K562 (cell line): ENCODE data around the gene SEPTIN8. TPM values are rescaled to one million over a fixed set of nuclear protein-coding genes. Genes with fewer than 3 reads are reported as not detected.

Experiments used
- CHD2 ChIP-seq: IDR thresholded peaks from 2 replicates; pipeline ENCODE4 v1.6.1; 2011; ENCODE audit warnings: low read depth, low read length
- KLF13 ChIP-seq: fragments of 450-650 bp; IDR thresholded peaks from 2 replicates; pipeline ENCODE4 v1.6.1; 2016; ENCODE audit warnings: missing genetic modification characterization, low read depth, mild to moderate bottlenecking, missing compliant biosample characterization, moderate library complexity, borderline replicate concordance
- MEF2D ChIP-seq: conservative IDR thresholded peaks from 2 replicates; pipeline ENCODE4 v1.6.1; 2016; ENCODE audit warnings: low read depth, missing genetic modification characterization, missing compliant biosample characterization
- SMC3 ChIP-seq: conservative IDR thresholded peaks from 2 replicates; pipeline ENCODE4 v1.6.1; 2011; ENCODE audit warnings: low read depth, low read length, improper control_type of control experiment; ENCODE audit not compliant: insufficient read depth
- SUPT5H ChIP-seq: fragments of 450-650 bp; IDR thresholded peaks from 2 replicates; pipeline ENCODE4 v1.6.1; 2016
- U2AF1 ChIP-seq: fragments of 200-400 bp; formaldehyde crosslinking; optimal IDR thresholded peaks from 2 replicates; pipeline ENCODE3; 2017; ENCODE audit warnings: mild to moderate bottlenecking, low read depth, low read length, moderate library complexity
- ZBTB17 ChIP-seq: fragments of 450-650 bp; formaldehyde crosslinking; IDR thresholded peaks from 2 replicates; pipeline ENCODE4 v1.4.0; 2020; ENCODE audit warnings: mild to moderate bottlenecking
- ZNF316 ChIP-seq: fragments of 450-650 bp; IDR thresholded peaks from 2 replicates; pipeline ENCODE4 v1.6.1; 2016
- ZNF324 ChIP-seq: fragments of 250-450 bp; sonication (Bioruptor Pico); IDR thresholded peaks from 2 replicates; pipeline ENCODE4 v1.4.0; 2020; ENCODE audit warnings: mild to moderate bottlenecking
- polyA plus RNA-seq, 8 experiments: library from polyadenylated mRNA; depleted of rRNA in 4 of 8; stranded (reverse) in 5 of 8; unstranded in 3 of 8; fragments of >200 nt; fragmentation: Nextera tagmentation in 2 of 8; fragmentation: Illumina TruSeq in 1 of 8; extraction: Ambion mirVana in 2 of 8; extraction: Trizol in 1 of 8; gene quantifications; 2 replicates each; pipeline versions ENCODE4 v1.2.1 to v1.2.3, GENCODE V29; 2011 to 2014; ENCODE audit warnings: inconsistent platforms in 1 of 8, missing spikeins in 1 of 8
- total RNA-seq, 7 experiments: library from RNA; depleted of rRNA in 6 of 7; stranded (reverse); fragments of >200 nt in 6 of 7; fragmentation: Illumina TruSeq in 2 of 7; extraction: Trizol in 2 of 7; gene quantifications; 2 replicates each; pipeline versions ENCODE4 v1.2.1 to v1.2.3, GENCODE V29; 2011 to 2021; ENCODE audit warnings: low replicate concordance in 1 of 7
- TF ChIP-seq, protein P1 (sequence below): fragments of 250-450 bp; sonication (Bioruptor Pico); IDR thresholded peaks from 2 replicates; pipeline ENCODE4 v1.5.0; 2021
- TF ChIP-seq, protein P2 (sequence below), 2 experiments: fragments of 450-650 bp; IDR thresholded peaks; 2 replicates each; pipeline ENCODE4 v1.6.1; 2016; ENCODE audit warnings: mild to moderate bottlenecking in 2 of 2, borderline replicate concordance in 1 of 2, low read depth in 1 of 2, moderate library complexity in 1 of 2
- TF ChIP-seq, protein P3 (sequence below): fragments of 450-650 bp; IDR thresholded peaks from 2 replicates; pipeline ENCODE4 v1.6.1; 2016; ENCODE audit warnings: borderline replicate concordance
- TF ChIP-seq, protein P4 (sequence below): sonication (generic); formaldehyde crosslinking; IDR thresholded peaks from 2 replicates; pipeline ENCODE4 v1.8.1; 2023; ENCODE audit warnings: mild to moderate bottlenecking, missing genetic modification reagents

Gene SEPTIN8
- total and polyA plus RNA-seq, 9 of the 15 experiments (the other 6 are each of a cell fraction or from before 2014, with no cell fraction given): 19.3 to 142 (median 101) TPM

DNA sequence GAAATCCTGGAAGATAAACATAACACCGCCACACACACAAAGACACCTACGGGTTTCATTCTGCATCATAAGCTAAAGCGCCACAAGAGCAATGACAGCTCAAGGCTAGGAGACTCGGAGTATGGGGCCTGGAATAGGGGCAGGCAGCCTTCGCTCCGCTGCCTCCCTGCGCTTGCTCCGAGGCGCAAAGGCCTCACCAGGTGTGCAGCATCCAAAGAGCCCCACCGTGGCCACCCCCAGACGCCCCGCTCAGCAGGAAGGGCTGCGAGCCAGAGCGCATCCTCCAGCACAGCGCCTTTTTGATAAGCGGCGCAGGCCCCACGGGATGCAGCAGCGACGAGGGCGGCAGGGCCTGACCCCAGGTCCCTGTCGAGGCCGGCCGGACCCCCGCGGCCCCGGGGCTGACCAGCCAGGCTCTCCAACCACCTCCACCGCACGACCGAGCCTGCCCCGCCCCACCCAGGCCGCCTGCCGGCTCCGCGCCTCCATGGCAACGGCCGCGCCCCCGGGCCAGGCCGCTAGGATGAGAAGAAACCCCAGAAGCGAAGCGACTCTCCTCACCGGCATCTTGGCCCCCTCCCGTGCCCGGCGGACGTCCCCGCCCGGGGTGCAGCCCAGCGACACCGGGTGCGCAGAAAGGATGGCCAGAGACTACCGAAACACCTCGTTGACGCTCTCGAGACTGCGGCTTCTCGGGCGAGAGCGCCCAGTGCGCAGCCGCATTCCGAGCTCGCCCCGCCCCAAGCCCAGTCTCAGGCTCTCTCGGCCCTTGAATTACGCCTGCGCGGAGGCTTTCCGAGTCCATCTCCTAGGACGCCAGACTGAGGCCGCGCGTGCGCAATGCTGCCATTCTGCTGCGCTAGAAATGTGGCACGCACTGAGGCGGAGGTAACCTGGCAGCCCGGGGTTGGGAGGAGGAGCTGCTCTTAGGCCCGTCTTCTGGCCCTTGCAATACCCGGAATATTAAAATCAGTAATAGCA is 39.9 kb downstream of the SEPTIN8 start, which contains the start of gene KIF3A (continued):
- TF ChIP-seq, protein P1, sequence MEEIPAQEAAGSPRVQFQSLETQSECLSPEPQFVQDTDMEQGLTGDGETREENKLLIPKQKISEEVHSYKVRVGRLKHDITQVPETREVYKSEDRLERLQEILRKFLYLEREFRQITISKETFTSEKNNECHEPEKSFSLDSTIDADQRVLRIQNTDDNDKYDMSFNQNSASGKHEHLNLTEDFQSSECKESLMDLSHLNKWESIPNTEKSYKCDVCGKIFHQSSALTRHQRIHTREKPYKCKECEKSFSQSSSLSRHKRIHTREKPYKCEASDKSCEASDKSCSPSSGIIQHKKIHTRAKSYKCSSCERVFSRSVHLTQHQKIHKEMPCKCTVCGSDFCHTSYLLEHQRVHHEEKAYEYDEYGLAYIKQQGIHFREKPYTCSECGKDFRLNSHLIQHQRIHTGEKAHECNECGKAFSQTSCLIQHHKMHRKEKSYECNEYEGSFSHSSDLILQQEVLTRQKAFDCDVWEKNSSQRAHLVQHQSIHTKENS (CRISPR knock-in tag): no peak
- TF ChIP-seq KLF13 (tag): no peak
- no peak for TF ChIP-seq ZBTB17 (CRISPR knock-in tag)
- TF ChIP-seq U2AF1: no peak
- TF ChIP-seq, protein P2, sequence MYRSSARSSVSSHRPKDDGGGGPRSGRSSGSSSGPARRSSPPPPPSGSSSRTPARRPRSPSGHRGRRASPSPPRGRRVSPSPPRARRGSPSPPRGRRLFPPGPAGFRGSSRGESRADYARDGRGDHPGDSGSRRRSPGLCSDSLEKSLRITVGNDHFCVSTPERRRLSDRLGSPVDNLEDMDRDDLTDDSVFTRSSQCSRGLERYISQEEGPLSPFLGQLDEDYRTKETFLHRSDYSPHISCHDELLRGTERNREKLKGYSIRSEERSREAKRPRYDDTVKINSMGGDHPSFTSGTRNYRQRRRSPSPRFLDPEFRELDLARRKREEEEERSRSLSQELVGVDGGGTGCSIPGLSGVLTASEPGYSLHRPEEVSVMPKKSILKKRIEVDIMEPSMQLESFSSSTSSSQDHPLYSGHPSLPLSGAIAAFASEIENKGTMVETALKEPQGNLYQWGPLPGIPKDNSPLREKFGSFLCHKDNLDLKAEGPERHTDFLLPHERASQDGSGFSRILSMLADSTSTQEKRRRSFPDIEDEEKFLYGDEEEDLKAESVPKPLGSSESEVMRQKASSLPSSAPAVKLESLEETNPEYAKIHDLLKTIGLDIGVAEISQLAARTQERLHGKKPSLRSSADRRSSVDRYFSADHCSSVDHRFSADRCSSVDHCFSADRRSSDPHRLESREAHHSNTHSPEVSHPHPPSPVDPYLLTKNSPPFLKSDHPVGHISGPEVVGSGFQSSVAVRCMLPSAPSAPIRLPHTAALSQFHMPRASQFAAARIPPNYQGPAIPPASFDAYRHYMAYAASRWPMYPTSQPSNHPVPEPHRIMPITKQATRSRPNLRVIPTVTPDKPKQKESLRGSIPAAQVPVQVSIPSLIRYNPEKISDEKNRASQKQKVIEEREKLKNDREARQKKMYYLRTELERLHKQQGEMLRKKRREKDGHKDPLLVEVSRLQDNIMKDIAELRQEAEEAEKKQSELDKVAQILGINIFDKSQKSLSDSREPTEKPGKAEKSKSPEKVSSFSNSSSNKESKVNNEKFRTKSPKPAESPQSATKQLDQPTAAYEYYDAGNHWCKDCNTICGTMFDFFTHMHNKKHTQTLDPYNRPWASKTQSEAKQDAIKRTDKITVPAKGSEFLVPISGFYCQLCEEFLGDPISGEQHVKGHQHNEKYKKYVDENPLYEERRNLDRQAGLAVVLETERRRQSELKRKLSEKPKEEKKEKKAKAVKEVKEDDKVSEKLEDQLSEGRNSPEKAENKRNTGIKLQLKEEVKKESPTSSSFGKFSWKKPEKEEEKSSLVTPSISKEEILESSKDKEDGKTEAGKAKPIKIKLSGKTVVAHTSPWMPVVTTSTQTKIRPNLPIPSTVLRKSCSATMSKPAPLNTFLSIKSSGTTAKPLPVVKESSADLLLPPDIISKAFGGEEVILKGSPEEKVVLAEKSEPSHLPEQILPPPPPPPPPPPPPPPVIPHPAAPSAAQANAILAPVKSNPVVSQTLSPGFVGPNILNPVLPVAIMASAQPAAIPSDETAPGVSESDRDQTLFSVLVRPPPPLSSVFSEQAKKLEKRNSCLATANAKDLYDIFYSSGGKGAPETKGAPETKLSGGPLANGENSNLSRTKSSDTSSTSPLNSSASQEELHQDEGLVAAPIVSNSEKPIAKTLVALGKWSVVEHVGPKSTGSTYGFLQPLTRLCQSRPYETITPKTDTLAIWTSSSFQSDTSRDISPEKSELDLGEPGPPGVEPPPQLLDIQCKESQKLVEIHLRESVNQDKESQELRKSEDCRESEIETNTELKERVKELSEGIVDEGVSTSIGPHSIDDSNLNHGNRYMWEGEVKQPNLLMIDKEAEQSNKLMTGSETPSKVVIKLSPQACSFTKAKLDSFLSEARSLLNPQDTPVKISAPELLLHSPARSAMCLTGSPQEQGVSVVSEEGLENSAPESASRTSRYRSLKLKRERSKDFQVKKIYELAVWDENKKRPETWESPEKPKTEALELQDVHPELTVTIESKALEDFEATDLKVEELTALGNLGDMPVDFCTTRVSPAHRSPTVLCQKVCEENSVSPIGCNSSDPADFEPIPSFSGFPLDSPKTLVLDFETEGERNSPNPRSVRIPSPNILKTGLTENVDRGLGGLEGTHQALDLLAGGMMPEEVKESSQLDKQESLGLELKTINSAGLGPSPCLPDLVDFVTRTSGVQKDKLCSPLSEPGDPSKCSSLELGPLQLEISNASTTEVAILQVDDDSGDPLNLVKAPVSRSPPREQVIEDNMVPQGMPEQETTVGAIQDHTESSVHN (IDR thresholded peaks at IDR 0.05; ENCODE audit: borderline replicate concordance in 1 of 2, low read depth in 1 of 2): no peak
- TF ChIP-seq, protein P3, sequence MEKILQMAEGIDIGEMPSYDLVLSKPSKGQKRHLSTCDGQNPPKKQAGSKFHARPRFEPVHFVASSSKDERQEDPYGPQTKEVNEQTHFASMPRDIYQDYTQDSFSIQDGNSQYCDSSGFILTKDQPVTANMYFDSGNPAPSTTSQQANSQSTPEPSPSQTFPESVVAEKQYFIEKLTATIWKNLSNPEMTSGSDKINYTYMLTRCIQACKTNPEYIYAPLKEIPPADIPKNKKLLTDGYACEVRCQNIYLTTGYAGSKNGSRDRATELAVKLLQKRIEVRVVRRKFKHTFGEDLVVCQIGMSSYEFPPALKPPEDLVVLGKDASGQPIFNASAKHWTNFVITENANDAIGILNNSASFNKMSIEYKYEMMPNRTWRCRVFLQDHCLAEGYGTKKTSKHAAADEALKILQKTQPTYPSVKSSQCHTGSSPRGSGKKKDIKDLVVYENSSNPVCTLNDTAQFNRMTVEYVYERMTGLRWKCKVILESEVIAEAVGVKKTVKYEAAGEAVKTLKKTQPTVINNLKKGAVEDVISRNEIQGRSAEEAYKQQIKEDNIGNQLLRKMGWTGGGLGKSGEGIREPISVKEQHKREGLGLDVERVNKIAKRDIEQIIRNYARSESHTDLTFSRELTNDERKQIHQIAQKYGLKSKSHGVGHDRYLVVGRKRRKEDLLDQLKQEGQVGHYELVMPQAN: peak; percentile 78; the same call in 1 of the 2 replicates
- TF ChIP-seq MEF2D (tag): no peak
- TF ChIP-seq SUPT5H: peak; percentile 34; the same call in 1 of the 2 replicates
- no peak for TF ChIP-seq SMC3
- no peak for TF ChIP-seq ZNF316
- TF ChIP-seq CHD2: peak; percentile 70
- TF ChIP-seq, protein P4, sequence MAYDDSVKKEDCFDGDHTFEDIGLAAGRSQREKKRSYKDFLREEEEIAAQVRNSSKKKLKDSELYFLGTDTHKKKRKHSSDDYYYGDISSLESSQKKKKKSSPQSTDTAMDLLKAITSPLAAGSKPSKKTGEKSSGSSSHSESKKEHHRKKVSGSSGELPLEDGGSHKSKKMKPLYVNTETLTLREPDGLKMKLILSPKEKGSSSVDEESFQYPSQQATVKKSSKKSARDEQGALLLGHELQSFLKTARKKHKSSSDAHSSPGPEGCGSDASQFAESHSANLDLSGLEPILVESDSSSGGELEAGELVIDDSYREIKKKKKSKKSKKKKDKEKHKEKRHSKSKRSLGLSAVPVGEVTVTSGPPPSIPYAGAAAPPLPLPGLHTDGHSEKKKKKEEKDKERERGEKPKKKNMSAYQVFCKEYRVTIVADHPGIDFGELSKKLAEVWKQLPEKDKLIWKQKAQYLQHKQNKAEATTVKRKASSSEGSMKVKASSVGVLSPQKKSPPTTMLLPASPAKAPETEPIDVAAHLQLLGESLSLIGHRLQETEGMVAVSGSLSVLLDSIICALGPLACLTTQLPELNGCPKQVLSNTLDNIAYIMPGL (CRISPR knock-in tag): 0 out of 2 replicates have a peak, but pooled peaks have one; percentile 43
- no peak for TF ChIP-seq ZNF324
